Measurements from ENCODE around the gene DAAM1.
A peak's percentile ranks its signal among the peaks of the same experiment; 100 is the strongest.

DAAM1 gene

GRCh38 chr14:59292921-59293534 lies 104.6 kb downstream of the DAAM1 start:
- ATAC-seq: no peak
- no peak for DNase-seq

- DNase-seq: no peak
- ATAC-seq: no peak
Observed at GRCh38 chr14:59293935-59294661, 105.6 kb downstream of the DAAM1 start.

DNA sequence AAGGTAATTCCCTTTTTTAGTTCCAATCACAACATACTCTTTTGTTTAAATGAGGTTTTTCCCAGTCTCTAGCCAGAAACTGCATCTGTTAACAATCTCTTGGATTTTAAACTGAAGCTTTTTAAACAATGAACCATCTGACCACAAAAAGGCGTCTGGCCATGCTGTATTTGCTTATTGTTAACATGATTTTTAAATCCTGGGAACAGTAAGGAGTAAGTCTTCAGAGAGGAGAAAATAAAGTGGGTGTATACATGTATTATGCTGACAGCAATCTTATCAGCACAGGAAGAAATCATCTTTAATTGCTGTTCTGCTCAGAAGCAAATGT lies 106.2 kb downstream of the DAAM1 start:
- DNase-seq: no peak

DNA sequence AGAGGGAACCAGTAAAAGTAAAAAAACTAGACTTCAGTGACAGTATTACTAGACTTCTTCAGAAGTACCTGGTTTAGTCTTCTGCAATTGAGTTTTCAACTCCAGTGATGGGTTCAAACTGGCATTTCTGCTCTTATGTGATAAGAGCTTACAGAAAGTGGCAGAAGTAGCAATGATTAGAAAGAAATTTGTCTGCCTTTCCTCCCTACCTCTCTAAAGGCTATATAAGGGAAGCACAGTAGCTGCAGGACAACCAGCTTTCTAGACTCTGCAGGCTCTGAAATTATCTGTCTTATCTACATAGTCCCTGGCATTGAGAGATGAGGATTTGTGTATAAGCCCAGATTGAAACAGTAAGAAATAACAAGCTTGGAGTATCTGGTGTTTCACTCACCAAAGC lies 107.5 kb downstream of the DAAM1 start:
- no peak for ATAC-seq
- DNase-seq: no peak

More for the DNA sequence above, 106.2 kb downstream of the DAAM1 start:
- ATAC-seq: no peak

- no peak for ATAC-seq
Observed at GRCh38 chr14:59296508-59296907, 108.0 kb downstream of the DAAM1 start.

DNA sequence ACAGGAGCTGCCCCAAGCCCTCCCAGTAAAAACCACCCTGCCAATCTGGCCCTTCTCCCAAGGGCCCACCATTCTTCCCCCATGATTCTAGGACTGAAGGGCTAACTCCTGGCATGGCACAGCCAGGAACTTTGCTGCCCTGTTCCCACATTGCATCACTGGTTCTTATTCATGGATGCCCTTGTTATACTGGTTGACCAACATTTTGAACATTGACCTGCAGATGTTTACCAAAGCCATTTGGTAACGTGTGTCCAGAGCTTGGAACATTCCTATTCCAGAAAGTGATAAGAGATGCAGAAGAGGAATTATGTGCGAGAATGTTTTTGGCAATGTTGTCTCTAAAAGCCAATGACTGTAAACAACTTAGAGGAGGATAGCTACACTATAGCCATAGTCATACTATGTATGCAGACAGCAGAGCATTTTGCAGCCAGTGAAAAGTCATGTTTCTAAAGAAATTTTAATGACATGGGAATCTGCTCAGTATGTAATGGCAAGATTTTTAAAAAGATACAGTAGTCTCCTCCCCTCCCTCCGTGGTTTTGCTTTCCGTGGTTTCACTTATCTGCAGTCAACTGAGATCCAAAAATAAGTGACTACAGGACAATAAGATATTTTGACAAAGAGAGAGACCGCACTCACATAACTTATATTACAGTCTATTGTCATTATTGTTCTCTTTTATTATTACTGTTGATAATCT lies 108.8 kb downstream of the DAAM1 start:
- no peak for DNase-seq

More at GRCh38 chr14:59296508-59296907, 108.0 kb downstream of the DAAM1 start:
- no peak for DNase-seq

DNA sequence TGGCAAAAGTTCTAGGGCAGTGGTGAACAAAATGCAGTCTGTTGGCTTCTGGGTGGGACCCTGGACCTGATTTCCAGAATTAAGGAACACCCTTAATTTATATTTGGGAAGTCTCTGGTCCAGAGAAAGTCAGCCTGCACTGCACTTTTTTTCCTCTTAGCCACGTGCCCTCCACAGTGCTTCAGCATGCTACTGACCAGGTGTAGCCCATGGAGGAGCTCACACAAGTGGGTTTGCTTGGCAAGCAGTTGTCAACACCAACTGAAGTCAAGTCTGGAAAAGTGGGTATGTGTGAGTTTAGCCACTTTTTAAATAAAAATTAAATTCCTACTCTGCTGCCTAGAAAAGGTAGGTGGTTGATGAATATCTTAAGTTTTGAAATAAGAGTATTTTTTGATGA lies 111.3 kb downstream of the DAAM1 start:
- DNase-seq (no peak), ATAC-seq (no peak)

More for the DNA sequence above, 108.8 kb downstream of the DAAM1 start:
- no peak for ATAC-seq

DNA sequence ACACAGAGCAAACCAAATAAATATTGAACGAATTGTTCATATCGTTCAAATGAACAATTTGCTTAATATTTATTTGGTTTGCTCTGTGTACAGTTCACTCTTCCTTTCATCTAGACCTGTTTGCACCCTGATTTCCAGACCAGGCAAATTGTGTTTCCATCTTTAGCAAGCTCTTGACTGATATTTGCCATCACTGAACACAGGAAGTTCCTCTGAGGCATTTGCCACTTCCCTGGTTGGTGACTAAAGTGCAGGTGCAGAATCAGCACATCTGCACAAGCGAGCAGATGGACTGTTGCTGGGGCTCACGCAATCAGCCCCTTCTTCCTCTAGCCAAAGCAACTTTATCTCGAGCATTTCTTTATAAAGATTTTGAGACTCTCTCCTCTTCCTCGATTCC lies 112.9 kb downstream of the DAAM1 start:
- DNase-seq (peak; percentile 13), ATAC-seq (peak; percentile 32)

DNA sequence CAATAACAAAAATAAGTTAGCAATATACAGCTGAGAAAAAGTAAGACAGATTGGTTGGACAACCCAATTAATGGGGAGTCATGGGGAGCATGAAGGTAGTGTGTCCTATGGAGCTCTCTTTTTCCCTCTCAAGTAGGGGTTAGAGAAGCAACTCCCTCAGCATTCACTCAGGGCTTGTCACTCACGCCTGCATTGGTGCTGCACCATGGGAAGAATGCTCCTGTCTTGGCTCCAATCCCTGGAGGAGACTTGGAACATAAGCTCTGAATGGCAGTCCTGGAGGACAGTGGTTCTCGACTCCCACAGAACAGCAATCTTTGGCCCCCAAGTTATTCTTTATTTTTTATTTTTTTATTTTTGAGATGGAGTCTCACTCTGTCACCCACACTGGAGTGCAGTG lies 113.8 kb downstream of the DAAM1 start:
- ATAC-seq (no peak), DNase-seq (no peak)

GRCh38 chr14:59303216-59303615 lies 114.7 kb downstream of the DAAM1 start:
- DNase-seq (no peak), ATAC-seq (no peak)

- DNase-seq (no peak), ATAC-seq (no peak)
Observed at GRCh38 chr14:59305231-59305630, 116.8 kb downstream of the DAAM1 start.

GRCh38 chr14:59305836-59306555 lies 117.5 kb downstream of the DAAM1 start:
- DNase-seq (no peak), ATAC-seq (no peak)

GRCh38 chr14:59306775-59307174 lies 118.3 kb downstream of the DAAM1 start:
- ATAC-seq (no peak), DNase-seq (no peak)

DNA sequence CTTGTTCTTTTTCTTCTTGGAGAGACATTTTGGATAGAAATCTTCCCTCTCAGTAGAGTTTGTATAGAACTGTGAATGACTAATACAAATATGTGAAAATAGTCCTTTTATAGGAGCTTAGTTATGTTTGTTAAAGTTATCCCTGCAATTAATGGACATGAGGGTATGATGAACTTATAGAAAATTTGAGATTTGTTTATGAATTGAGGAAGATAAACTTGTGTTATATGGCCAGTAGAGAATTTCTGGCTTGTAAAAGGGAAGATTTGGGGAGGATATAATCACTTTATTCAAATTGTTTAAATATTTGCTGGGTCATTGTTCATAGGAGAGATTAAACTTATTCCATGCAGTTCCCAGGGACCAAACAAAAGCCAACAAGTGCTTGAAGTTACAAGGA lies 119.6 kb downstream of the DAAM1 start:
- no peak for ATAC-seq
- DNase-seq: no peak

DNA sequence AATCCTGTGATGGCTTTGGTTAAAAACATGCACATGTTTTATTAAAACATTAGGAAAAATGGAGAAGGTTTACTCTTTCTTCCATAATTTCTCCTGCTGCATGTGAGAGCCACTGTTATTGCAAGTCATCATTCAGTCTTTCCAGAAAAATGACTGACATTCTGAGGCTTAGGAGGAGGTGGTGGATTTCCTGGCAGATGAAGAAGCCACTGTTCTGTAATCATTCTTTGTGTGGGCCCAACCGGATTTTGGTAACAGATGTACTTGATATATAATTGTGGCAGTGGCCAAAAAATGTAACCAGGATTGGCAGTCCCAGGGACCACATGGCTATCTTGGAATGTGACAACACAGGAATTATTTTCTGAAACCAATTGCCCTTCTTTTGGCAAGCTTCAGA lies 120.2 kb downstream of the DAAM1 start:
- no peak for DNase-seq

DNA sequence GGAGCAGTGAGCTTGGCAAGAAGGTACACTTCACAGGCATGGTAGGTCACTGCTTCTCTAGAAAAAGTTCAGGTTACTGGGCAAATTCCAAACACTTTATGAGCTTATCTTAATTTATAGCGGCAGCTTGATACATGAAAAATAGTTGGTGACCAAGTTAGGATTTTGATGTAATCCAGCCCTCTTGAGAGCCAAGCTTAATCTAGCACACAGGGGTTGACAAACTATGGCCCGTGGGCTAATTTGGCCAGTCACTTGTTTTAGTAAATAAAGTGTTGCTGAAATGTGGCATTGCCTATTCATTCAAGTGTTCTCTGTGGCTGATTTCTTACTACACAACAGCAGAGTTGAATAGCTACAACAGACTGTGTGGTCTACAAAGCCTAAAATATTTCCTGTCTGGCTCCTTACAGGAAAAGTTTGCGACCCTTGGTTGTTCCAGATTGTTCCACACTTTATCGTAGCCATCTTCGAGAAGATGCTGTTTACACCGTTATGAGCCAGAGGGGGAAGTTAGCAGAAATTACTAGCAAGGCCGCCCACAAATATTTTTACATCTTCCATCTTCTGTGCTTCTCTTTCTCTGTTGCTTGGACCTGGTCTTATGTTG lies 120.9 kb downstream of the DAAM1 start:
- DNase-seq: no peak
- no peak for ATAC-seq

More for the DNA sequence above, 120.2 kb downstream of the DAAM1 start:
- no peak for ATAC-seq

DNA sequence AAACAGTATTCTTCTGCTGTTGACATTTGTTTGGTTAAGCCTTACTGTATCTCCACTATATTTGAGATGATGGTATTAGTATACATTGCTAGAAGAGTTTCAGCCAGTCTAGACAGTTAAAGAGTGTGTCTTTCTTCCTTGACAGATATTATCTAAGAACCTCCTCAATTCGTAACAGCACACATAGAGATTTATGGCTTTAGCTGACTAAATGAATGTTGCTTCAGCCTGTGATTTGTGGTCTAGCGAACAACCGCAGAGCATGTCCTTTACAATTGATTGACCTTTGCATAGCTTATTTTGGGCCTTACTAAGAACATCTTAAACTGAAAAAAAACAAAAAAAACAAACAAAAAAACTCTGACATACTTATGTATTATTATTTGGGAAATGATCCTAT lies 122.2 kb downstream of the DAAM1 start:
- DNase-seq (no peak), ATAC-seq (no peak)

DNA sequence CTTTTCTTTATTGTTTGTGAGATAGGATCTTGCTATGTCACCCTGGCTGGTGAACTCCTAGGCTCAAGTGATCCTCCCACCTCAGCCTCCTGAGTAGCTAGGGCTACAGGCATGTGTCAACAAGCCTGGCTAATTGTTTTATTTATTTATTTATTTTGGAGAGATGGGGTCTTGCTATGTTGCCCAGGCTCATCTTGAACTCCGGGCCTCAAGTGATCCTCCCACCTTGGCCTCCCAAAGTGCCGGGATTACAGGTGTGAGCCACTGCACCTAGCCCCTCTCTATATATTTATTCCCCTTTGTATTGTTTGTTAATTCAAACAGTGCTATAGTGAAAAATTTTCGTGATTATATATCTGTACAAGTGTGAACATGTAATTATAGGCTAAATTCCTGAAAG lies 123.3 kb downstream of the DAAM1 start:
- ATAC-seq (no peak), DNase-seq (no peak)

GRCh38 chr14:59313144-59313651 lies 124.7 kb downstream of the DAAM1 start:
- DNase-seq (no peak), ATAC-seq (no peak)

DNA sequence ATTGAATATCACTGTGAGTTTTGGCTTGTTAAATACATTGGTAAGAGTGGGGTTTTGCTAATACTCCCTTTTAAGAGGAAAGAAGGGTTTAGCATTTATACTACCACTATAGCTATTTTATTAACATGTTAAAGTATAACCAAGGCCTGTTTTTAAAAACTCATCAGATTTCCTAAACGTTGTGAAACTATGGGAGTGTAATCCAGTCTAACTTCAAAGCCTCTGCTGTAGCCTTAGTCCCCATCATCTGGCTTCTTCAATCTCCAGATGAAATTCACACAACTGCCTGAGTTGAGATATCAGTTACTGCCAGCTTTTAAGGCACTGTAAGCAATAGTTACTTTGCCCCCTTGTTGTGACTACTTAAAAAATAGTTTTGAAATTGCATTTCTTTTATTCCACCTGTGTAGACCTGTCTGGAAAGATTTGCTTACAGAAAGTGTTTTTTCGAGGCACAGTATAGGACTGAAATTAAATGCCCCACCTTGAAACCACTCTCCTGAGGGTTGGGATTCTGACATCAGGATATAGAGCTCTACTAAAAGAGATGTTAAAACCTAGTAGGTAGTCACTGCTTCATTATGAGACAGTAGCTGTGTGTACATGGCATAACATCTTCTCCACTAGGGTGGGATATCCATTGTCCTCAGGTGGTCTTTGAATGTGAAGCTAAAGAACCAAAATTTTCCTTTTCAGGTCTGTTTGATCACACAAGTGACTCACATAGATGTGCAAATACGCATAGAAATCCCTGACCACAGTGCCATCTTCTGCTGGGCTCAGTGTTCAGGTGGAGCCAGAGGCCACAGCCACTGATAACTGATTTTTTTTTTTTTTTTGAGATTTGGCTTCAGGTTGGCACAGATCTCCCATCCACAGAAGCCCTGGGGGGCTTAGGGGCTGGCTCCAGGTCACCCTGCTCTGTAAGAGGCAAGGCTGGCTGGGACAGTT lies 125.5 kb downstream of the DAAM1 start:
- DNase-seq: no peak

More for the DNA sequence above, 125.5 kb downstream of the DAAM1 start:
- no peak for ATAC-seq
